Liver (tissue), 3 donors: ENCODE data around the gene RARS2.

ENCODE experiments used
- EGR1 ChIP-seq, 2 donors: IDR thresholded peaks; 2 replicates each; pipeline ENCODE4 v1.6.1; 2016 to 2018; ENCODE audit warnings: antibody characterized with exemption in 2 of 2, low read depth in 2 of 2
- GABPA ChIP-seq, 2 donors: IDR thresholded peaks in 1 of 2; conservative IDR thresholded peaks in 1 of 2; 2 replicates each; pipeline ENCODE4 v1.6.1; 2016; ENCODE audit warnings: antibody characterized with exemption in 2 of 2, mild to moderate bottlenecking in 1 of 2, moderate library complexity in 1 of 2
- JUND ChIP-seq, 2 donors: IDR thresholded peaks; 2 replicates each; pipeline ENCODE4 v1.6.1; 2016; ENCODE audit warnings: antibody characterized with exemption in 2 of 2
- SP1 ChIP-seq: IDR thresholded peaks from 2 replicates; pipeline ENCODE4 v1.6.1; 2018; ENCODE audit warnings: antibody characterized with exemption, mild to moderate bottlenecking
- TAF1 ChIP-seq: conservative IDR thresholded peaks from 2 replicates; pipeline ENCODE4 v1.6.1; 2016; ENCODE audit warnings: antibody characterized with exemption, mild to moderate bottlenecking
- YY1 ChIP-seq: IDR thresholded peaks from 2 replicates; pipeline ENCODE4 v1.6.1; 2016; ENCODE audit warnings: antibody characterized with exemption, mild to moderate bottlenecking
- TF ChIP-seq, protein P1 (sequence below): fragments of 150-350 bp; IDR thresholded peaks from 2 replicates; pipeline ENCODE4 v1.5.1; 2017; ENCODE audit warnings: improper control_type of control experiment, low read depth, low read length; ENCODE audit not compliant: missing input control
- TF ChIP-seq, protein P2 (sequence below): IDR thresholded peaks from 2 replicates; pipeline ENCODE4 v1.6.1; 2016; ENCODE audit warnings: antibody characterized with exemption, mild to moderate bottlenecking
- donor health status: healthy.
- donor health status: healthy.

DNA sequence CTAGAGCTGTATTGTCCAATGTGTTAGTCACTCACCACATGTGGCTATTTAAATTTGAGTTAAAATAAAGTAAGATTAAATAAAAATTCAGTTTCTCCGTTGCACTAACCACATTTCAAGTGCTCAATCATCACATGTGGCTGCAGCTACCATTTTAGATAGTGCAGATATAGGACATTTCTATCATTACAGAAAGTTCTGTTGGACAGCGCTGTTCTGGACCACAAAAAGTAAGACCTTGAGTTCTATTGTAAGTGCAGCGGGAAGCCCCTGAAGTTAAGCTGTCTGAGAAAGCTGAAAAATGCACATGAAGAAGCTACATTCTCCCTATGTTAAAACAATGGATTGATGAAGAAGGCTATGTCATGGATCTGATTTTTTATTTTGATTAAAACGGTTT lies 1.2 kb upstream of the RARS2 start:
- TF ChIP-seq, protein P1, sequence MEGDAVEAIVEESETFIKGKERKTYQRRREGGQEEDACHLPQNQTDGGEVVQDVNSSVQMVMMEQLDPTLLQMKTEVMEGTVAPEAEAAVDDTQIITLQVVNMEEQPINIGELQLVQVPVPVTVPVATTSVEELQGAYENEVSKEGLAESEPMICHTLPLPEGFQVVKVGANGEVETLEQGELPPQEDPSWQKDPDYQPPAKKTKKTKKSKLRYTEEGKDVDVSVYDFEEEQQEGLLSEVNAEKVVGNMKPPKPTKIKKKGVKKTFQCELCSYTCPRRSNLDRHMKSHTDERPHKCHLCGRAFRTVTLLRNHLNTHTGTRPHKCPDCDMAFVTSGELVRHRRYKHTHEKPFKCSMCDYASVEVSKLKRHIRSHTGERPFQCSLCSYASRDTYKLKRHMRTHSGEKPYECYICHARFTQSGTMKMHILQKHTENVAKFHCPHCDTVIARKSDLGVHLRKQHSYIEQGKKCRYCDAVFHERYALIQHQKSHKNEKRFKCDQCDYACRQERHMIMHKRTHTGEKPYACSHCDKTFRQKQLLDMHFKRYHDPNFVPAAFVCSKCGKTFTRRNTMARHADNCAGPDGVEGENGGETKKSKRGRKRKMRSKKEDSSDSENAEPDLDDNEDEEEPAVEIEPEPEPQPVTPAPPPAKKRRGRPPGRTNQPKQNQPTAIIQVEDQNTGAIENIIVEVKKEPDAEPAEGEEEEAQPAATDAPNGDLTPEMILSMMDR = no peak
- no peak for TF ChIP-seq YY1
- no peak for TF ChIP-seq JUND (IDR thresholded peaks at IDR 0.05)
- TF ChIP-seq GABPA (IDR thresholded peaks at IDR 0.05 in 1 of 2, conservative IDR thresholded peaks at IDR 0.05 in 1 of 2) = no peak
- no peak for TF ChIP-seq SP1
- no peak for TF ChIP-seq EGR1 (IDR thresholded peaks at IDR 0.05; ENCODE audit: low read depth in 2 of 2)
- TF ChIP-seq, protein P2, sequence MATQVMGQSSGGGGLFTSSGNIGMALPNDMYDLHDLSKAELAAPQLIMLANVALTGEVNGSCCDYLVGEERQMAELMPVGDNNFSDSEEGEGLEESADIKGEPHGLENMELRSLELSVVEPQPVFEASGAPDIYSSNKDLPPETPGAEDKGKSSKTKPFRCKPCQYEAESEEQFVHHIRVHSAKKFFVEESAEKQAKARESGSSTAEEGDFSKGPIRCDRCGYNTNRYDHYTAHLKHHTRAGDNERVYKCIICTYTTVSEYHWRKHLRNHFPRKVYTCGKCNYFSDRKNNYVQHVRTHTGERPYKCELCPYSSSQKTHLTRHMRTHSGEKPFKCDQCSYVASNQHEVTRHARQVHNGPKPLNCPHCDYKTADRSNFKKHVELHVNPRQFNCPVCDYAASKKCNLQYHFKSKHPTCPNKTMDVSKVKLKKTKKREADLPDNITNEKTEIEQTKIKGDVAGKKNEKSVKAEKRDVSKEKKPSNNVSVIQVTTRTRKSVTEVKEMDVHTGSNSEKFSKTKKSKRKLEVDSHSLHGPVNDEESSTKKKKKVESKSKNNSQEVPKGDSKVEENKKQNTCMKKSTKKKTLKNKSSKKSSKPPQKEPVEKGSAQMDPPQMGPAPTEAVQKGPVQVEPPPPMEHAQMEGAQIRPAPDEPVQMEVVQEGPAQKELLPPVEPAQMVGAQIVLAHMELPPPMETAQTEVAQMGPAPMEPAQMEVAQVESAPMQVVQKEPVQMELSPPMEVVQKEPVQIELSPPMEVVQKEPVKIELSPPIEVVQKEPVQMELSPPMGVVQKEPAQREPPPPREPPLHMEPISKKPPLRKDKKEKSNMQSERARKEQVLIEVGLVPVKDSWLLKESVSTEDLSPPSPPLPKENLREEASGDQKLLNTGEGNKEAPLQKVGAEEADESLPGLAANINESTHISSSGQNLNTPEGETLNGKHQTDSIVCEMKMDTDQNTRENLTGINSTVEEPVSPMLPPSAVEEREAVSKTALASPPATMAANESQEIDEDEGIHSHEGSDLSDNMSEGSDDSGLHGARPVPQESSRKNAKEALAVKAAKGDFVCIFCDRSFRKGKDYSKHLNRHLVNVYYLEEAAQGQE = no peak
- TF ChIP-seq TAF1 = no peak
